ENCODE data around the gene RAC3. TPM values are rescaled to one million over a fixed set of nuclear protein-coding genes. Genes with fewer than 3 reads are reported as not detected.

The RAC3 gene
- total and polyA plus RNA-seq, 2 experiments from 2014 or later = 5.5 to 11.8 TPM

DNA sequence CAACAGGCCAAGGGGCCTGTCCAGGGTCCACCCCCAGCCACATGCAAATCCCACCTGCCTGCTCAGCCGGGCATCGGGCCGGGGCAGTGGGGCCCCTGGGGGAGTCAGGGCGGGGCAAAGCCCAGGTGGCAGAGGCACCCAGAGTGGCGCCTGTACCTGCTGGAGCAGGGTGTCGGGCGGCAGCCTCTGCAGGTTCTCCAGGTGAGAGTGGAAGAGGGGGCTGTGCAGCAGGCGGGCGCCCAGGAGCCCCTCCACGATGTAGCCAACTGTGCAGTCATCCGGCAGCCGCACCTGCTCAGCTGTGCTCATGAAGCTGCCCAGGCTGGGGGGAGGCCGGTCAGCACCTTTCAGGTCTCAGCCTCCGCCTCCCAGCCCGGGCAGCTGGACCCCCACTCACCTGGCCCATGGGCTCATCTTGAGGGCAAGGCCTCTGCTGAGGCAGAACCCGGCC is 18.1 kb downstream of the RAC3 start:
- no peak for DNase-seq (ENCODE audit: low spot score)
- no peaks in the 10 kb centered on the region for H3K9me2 ChIP-seq (replicated peaks; ENCODE audit: insufficient read depth)
- 95% methylated on average over 12 of the region's 16 CpGs for WGBS (ENCODE audit: low lambda C conversion rate, missing lambda C conversion rate)
- no peak overlapping the region for H2AFZ ChIP-seq
- H4K20me1 ChIP-seq (ENCODE audit: insufficient read depth, poor library complexity, severe bottlenecking) = peaks cover 3% of the 10 kb centered on the region
- no peaks in the 10 kb centered on the region for H3K36me3 ChIP-seq (replicated peaks; ENCODE audit: insufficient read depth, low read depth)
- no peak overlapping the region for H3K4me3 ChIP-seq
- H3K4me2 ChIP-seq = peak overlapping the region; percentile 98
- peaks cover 28% of the 10 kb centered on the region for H3K79me2 ChIP-seq
- TF ChIP-seq EZH2 (IDR thresholded peaks at IDR 0.05; ENCODE audit: borderline replicate concordance) = no peak
- TF ChIP-seq, protein P1, sequence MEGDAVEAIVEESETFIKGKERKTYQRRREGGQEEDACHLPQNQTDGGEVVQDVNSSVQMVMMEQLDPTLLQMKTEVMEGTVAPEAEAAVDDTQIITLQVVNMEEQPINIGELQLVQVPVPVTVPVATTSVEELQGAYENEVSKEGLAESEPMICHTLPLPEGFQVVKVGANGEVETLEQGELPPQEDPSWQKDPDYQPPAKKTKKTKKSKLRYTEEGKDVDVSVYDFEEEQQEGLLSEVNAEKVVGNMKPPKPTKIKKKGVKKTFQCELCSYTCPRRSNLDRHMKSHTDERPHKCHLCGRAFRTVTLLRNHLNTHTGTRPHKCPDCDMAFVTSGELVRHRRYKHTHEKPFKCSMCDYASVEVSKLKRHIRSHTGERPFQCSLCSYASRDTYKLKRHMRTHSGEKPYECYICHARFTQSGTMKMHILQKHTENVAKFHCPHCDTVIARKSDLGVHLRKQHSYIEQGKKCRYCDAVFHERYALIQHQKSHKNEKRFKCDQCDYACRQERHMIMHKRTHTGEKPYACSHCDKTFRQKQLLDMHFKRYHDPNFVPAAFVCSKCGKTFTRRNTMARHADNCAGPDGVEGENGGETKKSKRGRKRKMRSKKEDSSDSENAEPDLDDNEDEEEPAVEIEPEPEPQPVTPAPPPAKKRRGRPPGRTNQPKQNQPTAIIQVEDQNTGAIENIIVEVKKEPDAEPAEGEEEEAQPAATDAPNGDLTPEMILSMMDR (IDR thresholded peaks at IDR 0.05; ENCODE audit: poor library complexity) = no peak
- TF ChIP-seq EZH2phosphoT487 (IDR thresholded peaks at IDR 0.05; ENCODE audit: low read depth, severe bottlenecking, unreplicated experiment) = no peak
- peaks cover 17% of the 10 kb centered on the region for H3K4me1 ChIP-seq (ENCODE audit: insufficient read depth)
- no peaks in the 10 kb centered on the region for H3K9me3 ChIP-seq (ENCODE audit: low read depth)
- no peak overlapping the region for H3K27ac ChIP-seq
- no peaks in the 10 kb centered on the region for H3K27me3 ChIP-seq

DNA sequence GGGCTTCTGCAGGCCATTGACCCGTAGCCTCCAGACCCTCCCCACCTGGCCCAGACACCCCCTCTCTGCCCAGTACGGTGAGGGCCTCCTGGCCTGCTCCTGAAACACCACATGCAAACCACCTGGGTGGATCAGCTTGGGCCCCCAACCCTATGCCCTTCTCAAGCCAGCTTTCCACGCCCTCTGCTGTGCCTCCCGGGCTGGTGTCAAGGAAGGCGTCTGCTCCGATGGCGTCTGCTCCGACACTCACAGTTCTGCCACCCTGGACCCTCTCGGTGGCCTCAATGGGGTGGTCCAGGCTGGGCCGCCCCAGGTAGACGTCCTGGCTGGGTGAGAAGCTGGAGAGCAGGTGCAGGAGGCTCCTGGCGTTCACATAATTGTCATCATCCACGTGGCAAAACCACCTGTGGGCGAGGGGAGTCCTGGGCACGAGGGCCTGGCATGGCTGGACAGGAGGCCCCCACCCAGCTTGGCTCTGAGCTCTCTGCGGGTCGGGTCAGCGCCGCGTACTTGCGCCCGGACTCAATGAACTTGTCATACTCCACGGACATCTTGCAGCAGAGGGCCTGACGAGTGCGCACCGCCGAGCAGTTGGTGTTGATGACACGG is 18.8 kb downstream of the RAC3 start:
- Histone ChIP-seq H3K9me2 (replicated peaks; ENCODE audit: insufficient read depth) (no peaks in the 10 kb centered on the region), H3K4me3 (peak overlapping the region; percentile 83), H3K4me2 (peak overlapping the region; percentile 98), H3K27me3 (no peaks in the 10 kb centered on the region), H3K36me3 (replicated peaks; ENCODE audit: insufficient read depth, low read depth) (no peaks in the 10 kb centered on the region), H4K20me1 (ENCODE audit: insufficient read depth, poor library complexity, severe bottlenecking) (peaks cover 3% of the 10 kb centered on the region), H3K27ac (no peak overlapping the region), H3K79me2 (peaks cover 28% of the 10 kb centered on the region), H3K4me1 (ENCODE audit: insufficient read depth) (peaks cover 17% of the 10 kb centered on the region), H3K9me3 (ENCODE audit: low read depth) (no peaks in the 10 kb centered on the region), H2AFZ (no peak overlapping the region)
- DNase-seq (ENCODE audit: low spot score) = no peak
- no peak for TF ChIP-seq EZH2 (IDR thresholded peaks at IDR 0.05; ENCODE audit: borderline replicate concordance)
- WGBS (ENCODE audit: low lambda C conversion rate, missing lambda C conversion rate) = 95% methylated on average over 28 of the region's 28 CpGs

DNA sequence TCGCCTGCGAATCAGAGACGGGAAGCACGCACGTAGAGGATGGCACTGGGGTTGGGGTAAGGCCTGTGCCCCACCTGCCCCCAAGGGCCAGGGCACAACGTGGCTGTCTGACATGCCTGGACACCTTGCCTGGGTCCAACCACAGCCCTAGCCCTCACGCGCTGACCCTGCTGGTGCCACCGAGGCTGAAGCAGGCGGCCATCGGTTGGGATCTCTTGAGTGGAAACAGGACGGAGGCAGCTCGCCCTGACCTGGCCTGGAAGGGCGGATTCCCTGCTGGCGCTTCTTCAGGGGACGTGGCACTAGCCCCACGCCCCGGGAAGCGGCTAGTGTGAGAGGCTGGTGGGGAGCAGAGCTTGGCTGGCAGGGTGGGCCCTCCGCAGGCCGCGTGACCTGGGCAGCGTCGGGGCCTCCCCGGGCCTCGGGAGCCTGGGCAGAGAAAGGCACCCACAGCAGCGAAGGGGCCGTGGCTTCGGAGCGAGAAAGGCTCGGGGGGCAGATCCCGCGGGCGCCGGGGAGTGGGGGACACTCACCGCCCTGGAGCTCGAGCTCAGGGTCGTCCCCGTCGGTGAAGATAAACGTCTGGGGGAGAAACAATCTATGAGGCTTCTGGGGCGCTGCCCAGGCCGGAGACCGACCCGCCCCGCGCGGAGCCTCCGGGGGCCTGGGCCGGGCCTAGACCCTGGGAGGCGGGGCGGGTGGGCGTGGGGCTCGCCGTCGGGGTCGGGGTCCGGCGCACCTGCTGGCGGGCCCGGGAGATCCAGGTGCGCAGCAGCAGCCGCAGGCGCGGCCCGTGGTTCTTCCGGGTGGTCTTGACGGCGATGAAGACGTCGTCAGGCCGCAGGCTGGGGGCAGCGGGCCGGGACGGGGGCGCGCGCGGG is 19.5 kb downstream of the RAC3 start:
- Histone ChIP-seq H3K9me2 (replicated peaks; ENCODE audit: insufficient read depth) (no peaks in the 10 kb centered on the region), H4K20me1 (ENCODE audit: insufficient read depth, poor library complexity, severe bottlenecking) (peaks cover 3% of the 10 kb centered on the region), H3K79me2 (peaks cover 28% of the 10 kb centered on the region), H3K4me3 (peak overlapping the region; percentile 83), H3K9me3 (ENCODE audit: low read depth) (no peaks in the 10 kb centered on the region), H3K36me3 (replicated peaks; ENCODE audit: insufficient read depth, low read depth) (no peaks in the 10 kb centered on the region), H3K4me1 (ENCODE audit: insufficient read depth) (peaks cover 17% of the 10 kb centered on the region), H3K27me3 (no peaks in the 10 kb centered on the region), H3K4me2 (peak overlapping the region; percentile 98), H2AFZ (peak overlapping the region; percentile 45), H3K27ac (peak overlapping the region; percentile 67)
- DNase-seq (ENCODE audit: low spot score) = peak; percentile 46
- 28% methylated on average over 48 of the region's 79 CpGs for WGBS (ENCODE audit: low lambda C conversion rate, missing lambda C conversion rate)
- no peak for TF ChIP-seq EZH2phosphoT487 (IDR thresholded peaks at IDR 0.05; ENCODE audit: low read depth, severe bottlenecking, unreplicated experiment)

DNA sequence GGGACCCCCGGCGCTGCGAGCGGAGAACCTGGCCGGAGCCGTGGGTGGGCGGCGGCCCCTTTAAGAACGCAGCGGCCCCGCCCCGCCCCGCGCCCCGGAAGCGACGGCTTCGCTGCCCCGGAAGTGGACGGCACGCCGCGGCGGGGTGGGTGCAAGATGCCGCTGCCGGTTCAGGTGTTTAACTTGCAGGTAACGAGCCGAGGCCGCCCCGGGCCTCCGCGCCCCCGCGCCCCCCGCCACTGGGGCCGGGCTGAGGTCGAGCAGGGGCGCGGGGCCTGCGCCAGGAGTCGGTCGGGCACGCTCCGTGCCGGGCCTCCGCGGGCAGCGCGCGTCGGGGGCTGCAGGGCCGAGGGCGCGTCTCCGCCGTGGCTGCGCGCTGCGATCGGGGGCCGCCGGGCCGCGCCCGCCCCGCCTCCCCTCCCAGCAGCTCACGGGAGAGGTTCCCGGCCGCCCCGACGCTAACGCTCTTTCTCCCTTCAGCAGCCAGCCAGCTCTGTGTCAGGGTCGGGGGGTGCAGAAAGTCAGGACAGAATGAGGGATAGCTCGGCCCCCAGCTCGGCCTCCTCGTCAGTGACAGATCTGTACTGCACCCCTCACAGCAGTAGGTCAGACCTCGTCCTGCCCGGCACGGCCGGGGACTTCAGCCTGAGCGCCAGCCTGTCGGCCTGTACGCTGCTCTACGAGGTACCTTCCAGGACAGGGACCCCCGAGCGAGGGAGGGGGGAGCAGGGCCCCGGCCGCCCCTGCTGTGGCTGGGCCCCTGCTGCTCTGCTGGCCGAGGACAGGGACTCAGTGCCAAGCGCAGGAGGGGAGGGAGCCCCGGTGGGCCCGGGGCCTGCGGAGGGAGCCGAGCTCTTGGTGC is 20.5 kb downstream of the RAC3 start, which contains the start of the genes GPS1 and RFNG:
Gene GPS1, plus strand, starts transcription at position 123 of the 862 bp plus-strand sequence. Its CDS starts 34 bp downstream, at position 157.
Gene RFNG, minus strand, starts transcription at position 36 of the 862 bp plus-strand sequence. CDS start 45 bp downstream, outside the sequence.
- Histone ChIP-seq H3K4me2 (peak within 1 kb of the TSS; percentile 99), H3K9me3 (ENCODE audit: low read depth) (no peaks in the 10 kb centered on the region), H2AFZ (peak within 1 kb of the TSS; percentile 45), H3K36me3 (replicated peaks; ENCODE audit: insufficient read depth, low read depth) (no peaks in the 10 kb centered on the region), H4K20me1 (ENCODE audit: insufficient read depth, poor library complexity, severe bottlenecking) (peaks cover 3% of the 10 kb centered on the region), H3K4me1 (ENCODE audit: insufficient read depth) (peaks cover 17% of the 10 kb centered on the region), H3K4me3 (peak within 1 kb of the TSS; percentile 90), H3K9me2 (replicated peaks; ENCODE audit: insufficient read depth) (no peaks in the 10 kb centered on the region), H3K79me2 (peaks cover 28% of the 10 kb centered on the region), H3K27me3 (no peaks in the 10 kb centered on the region), H3K27ac (peak within 1 kb of the TSS; percentile 67)
- no peak for TF ChIP-seq EZH2phosphoT487 (IDR thresholded peaks at IDR 0.05; ENCODE audit: low read depth, severe bottlenecking, unreplicated experiment)
- peak; percentile 90 for DNase-seq (ENCODE audit: low spot score)
- 3% methylated on average over 34 of the region's 94 CpGs for WGBS (ENCODE audit: low lambda C conversion rate, missing lambda C conversion rate)
